T-helper 1 cell (primary cell): ENCODE results near the gene KDM5D.

Experiments
- DNase-seq, 5 donors: peaks; one replicate each; pipeline ENCODE4 v3.0.0-alpha.2; 2012 to 2020
- total RNA-seq, 4 donors: gene quantifications; one replicate each; lab custom pipeline; 2026; lab: John Stamatoyannopoulos, UW

KDM5D gene
- total RNA-seq = 0.12 to 305 (median 290) reads per million in 4 donors

GRCh38 chrY:19744381-19745378 is at the start of gene KDM5D:
TSS of gene KDM5D (minus strand) at chrY:19744726. CDS start at chrY:19744534, 192 bp downstream.
- DNase-seq = peak in 4 of 5 donors; percentile 32 to 59 (median 51)

GRCh38 chrY:19768375-19768774 is 23.8 kb upstream of the KDM5D start:
- DNase-seq = no peak

GRCh38 chrY:19743331-19743730 is 1.2 kb downstream of the KDM5D start:
- DNase-seq = no peak

- no peak for DNase-seq
Measured at GRCh38 chrY:19742153-19742552, 2.4 kb downstream of the KDM5D start.

GRCh38 chrY:19734425-19734824 is 10.1 kb downstream of the KDM5D start:
- no peak for DNase-seq

- DNase-seq = no peak
Measured at GRCh38 chrY:19717950-19718349, 26.6 kb downstream of the KDM5D start.

GRCh38 chrY:19717146-19717545 is 27.4 kb downstream of the KDM5D start:
- DNase-seq = no peak

- DNase-seq = no peak
Measured at GRCh38 chrY:19715226-19715625, 29.3 kb downstream of the KDM5D start.

- no peak for DNase-seq
Measured at GRCh38 chrY:19713430-19713829, 31.1 kb downstream of the KDM5D start.

GRCh38 chrY:19706273-19706672 is 38.3 kb downstream of the KDM5D start:
- DNase-seq = no peak

GRCh38 chrY:19698495-19698894 is 46.0 kb downstream of the KDM5D start:
- no peak for DNase-seq

GRCh38 chrY:19680821-19681220 is 63.7 kb downstream of the KDM5D start:
- no peak for DNase-seq
